GM19397 (cell line): ENCODE data around the gene RERE.

ENCODE experiments used
- ATAC-seq: cut with Tn5 transposase; IDR thresholded peaks from one replicate; pipeline ENCODE4 v1.9.1; 2021; ENCODE audit warnings: mild to moderate bottlenecking, moderate library complexity; ENCODE audit not compliant: unreplicated experiment

Gene RERE

GRCh38 chr1:8345621-8346415 is 471.6 kb downstream of the RERE start:
- ATAC-seq, result no peak

- ATAC-seq, result no peak
Measured at GRCh38 chr1:8344893-8345507, 472.4 kb downstream of the RERE start.

GRCh38 chr1:8343464-8344001 is 473.9 kb downstream of the RERE start:
- no peak for ATAC-seq

GRCh38 chr1:8343044-8343443 is 474.4 kb downstream of the RERE start:
- ATAC-seq, result no peak

- ATAC-seq, result no peak
Measured at GRCh38 chr1:8342325-8342724, 475.1 kb downstream of the RERE start.

- no peak for ATAC-seq
Measured at GRCh38 chr1:8340448-8340847, 477.0 kb downstream of the RERE start.

GRCh38 chr1:8339203-8339600 is 478.2 kb downstream of the RERE start:
- ATAC-seq, result no peak

GRCh38 chr1:8338526-8339202 is 478.8 kb downstream of the RERE start:
- no peak for ATAC-seq

GRCh38 chr1:8337776-8338525 is 479.5 kb downstream of the RERE start:
- no peak for ATAC-seq

- no peak for ATAC-seq
Measured at GRCh38 chr1:8335246-8335645, 482.2 kb downstream of the RERE start.

GRCh38 chr1:8334106-8334851 is 483.2 kb downstream of the RERE start:
- ATAC-seq, result no peak

GRCh38 chr1:8333246-8333987 is 484.0 kb downstream of the RERE start:
- ATAC-seq, result no peak

- ATAC-seq, result no peak
Measured at GRCh38 chr1:8332806-8333205, 484.6 kb downstream of the RERE start.

- ATAC-seq, result no peak
Measured at GRCh38 chr1:8330271-8331125, 486.9 kb downstream of the RERE start.

GRCh38 chr1:8329858-8330257 is 487.6 kb downstream of the RERE start:
- ATAC-seq, result no peak

- no peak for ATAC-seq
Measured at GRCh38 chr1:8329439-8329838, 488.0 kb downstream of the RERE start.

- ATAC-seq, result no peak
Measured at GRCh38 chr1:8328271-8328670, 489.2 kb downstream of the RERE start.

- ATAC-seq, result no peak
Measured at GRCh38 chr1:8326265-8326664, 491.2 kb downstream of the RERE start.

- ATAC-seq, result no peak
Measured at GRCh38 chr1:8325771-8326170, 491.7 kb downstream of the RERE start.
